Prostate gland (tissue), 2 donors: ENCODE results near the gene RXRG. TPM values are rescaled to one million over a fixed set of nuclear protein-coding genes. Genes with fewer than 3 reads are reported as not detected.

Experiments used
- DNase-seq: peaks from one replicate; pipeline ENCODE4 v3.0.0-alpha.2; 2019; ENCODE audit warnings: low spot score
- H3K27ac ChIP-seq, 2 donors: fragments of 200-600 bp; sonication (generic); 2 replicates each; pipeline ENCODE4 v1.5.1; 2017 to 2019
- H3K27me3 ChIP-seq: fragments of 200-600 bp; sonication (generic); replicated peaks from 2 replicates; pipeline ENCODE4 v1.5.1; 2019; ENCODE audit not compliant: insufficient read depth
- H3K36me3 ChIP-seq, 2 donors: fragments of 200-600 bp; sonication (generic); 1 replicate in 1 of 2; 2 replicates in 1 of 2; pipeline versions ENCODE4 v1.5.1 to v1.8.1; 2017 to 2019
- H3K4me1 ChIP-seq: fragments of 200-600 bp; sonication (generic); replicated peaks from 2 replicates; pipeline ENCODE4 v1.5.1; 2019
- H3K4me3 ChIP-seq, 2 donors: fragments of 200-600 bp; sonication (generic); 2 replicates each; pipeline ENCODE4 v1.5.1; 2017 to 2019
- H3K9me3 ChIP-seq: fragments of 200-600 bp; sonication (generic); 2 replicates; pipeline ENCODE4 v1.5.1; 2017
- CTCF ChIP-seq, 4 experiments: fragments of 200-600 bp in 2 of 4; fragments of 450-650 bp in 2 of 4; sonication (generic) in 2 of 4; IDR thresholded peaks; 1 replicate in 3 of 4; 2 replicates in 1 of 4; pipeline ENCODE4 v1.5.1; 2016 to 2019; ENCODE audit warnings: antibody characterized with exemption in 4 of 4, mild to moderate bottlenecking in 2 of 4, moderate library complexity in 2 of 4
- POLR2A ChIP-seq: fragments of 450-650 bp; IDR thresholded peaks from one replicate; pipeline ENCODE4 v1.6.1; 2016; ENCODE audit warnings: antibody characterized with exemption, mild to moderate bottlenecking
- POLR2AphosphoS5 ChIP-seq: sonication (generic); formaldehyde crosslinking; IDR thresholded peaks from one replicate; pipeline ENCODE4 v1.6.1; 2017; ENCODE audit warnings: antibody characterized with exemption
- WGBS: methylation state at CpG from one replicate; pipeline ENCODE4 v1.1.5; 2018; 5-methylcytosine and 5-hydroxymethylcytosine counted together
- intact Hi-C: fragments of 100-400 bp; cut with DNase I; formaldehyde crosslinking; loops from one replicate; pipeline ENCODE4 v1.14.2; 2022
- total RNA-seq, 2 donors: library from RNA; depleted of rRNA; stranded (reverse); fragments of >200 nt; gene quantifications; one replicate each; pipeline ENCODE4 v1.1.0, GENCODE V29; 2016

RXRG gene
- total RNA-seq, 2 donors from 2014 or later = 0.14 to 1.4 TPM

GRCh38 chr1:165419839-165420238 is 25.1 kb downstream of the RXRG start:
- intact Hi-C loops = no loop called here
- H3K4me1 ChIP-seq = no peaks in the 10 kb centered on the region
- no peak overlapping the region for H3K4me3 ChIP-seq
- DNase-seq = no peak
- TF ChIP-seq CTCF (IDR thresholded peaks at IDR 0.05) (no peak), POLR2AphosphoS5 (no peak)
- no peaks in the 10 kb centered on the region for H3K36me3 ChIP-seq
- 69% methylated on average over 2 of the region's 2 CpGs for WGBS
- H3K9me3 ChIP-seq = no peaks in the 10 kb centered on the region
- H3K27me3 ChIP-seq = no peaks in the 10 kb centered on the region
- H3K27ac ChIP-seq = no peak overlapping the region

GRCh38 chr1:165418195-165418594 is 26.7 kb downstream of the RXRG start:
- Histone ChIP-seq H3K27ac (no peak overlapping the region), H3K27me3 (no peaks in the 10 kb centered on the region)

GRCh38 chr1:165416876-165417275 is 28.1 kb downstream of the RXRG start:
- no peaks in the 10 kb centered on the region for H3K4me1 ChIP-seq
- no peak overlapping the region for H3K4me3 ChIP-seq
- no peak for DNase-seq
- 80% methylated on average over 11 of the region's 11 CpGs for WGBS
- H3K36me3 ChIP-seq = no peaks in the 10 kb centered on the region
- no peaks in the 10 kb centered on the region for H3K9me3 ChIP-seq
- H3K27ac ChIP-seq = no peak overlapping the region
- no peak for TF ChIP-seq POLR2A
- no peak for TF ChIP-seq POLR2AphosphoS5
- no peak for TF ChIP-seq CTCF (IDR thresholded peaks at IDR 0.05)
- intact Hi-C loops = no loop called here
- H3K27me3 ChIP-seq = no peaks in the 10 kb centered on the region

More at GRCh38 chr1:165418195-165418594, 26.7 kb downstream of the RXRG start:
- TF ChIP-seq CTCF (IDR thresholded peaks at IDR 0.05) (no peak), POLR2AphosphoS5 (no peak), POLR2A (no peak)
- no peaks in the 10 kb centered on the region for H3K9me3 ChIP-seq
- H3K36me3 ChIP-seq = no peaks in the 10 kb centered on the region
- DNase-seq = no peak
- intact Hi-C loops = no loop called here
- no peaks in the 10 kb centered on the region for H3K4me1 ChIP-seq
- no peak overlapping the region for H3K4me3 ChIP-seq

GRCh38 chr1:165415068-165415467 is 29.9 kb downstream of the RXRG start:
- Histone ChIP-seq H3K27ac (no peak overlapping the region), H3K4me1 (no peaks in the 10 kb centered on the region), H3K27me3 (no peaks in the 10 kb centered on the region), H3K9me3 (no peaks in the 10 kb centered on the region), H3K36me3 (no peaks in the 10 kb centered on the region), H3K4me3 (no peak overlapping the region)
- TF ChIP-seq POLR2AphosphoS5 (no peak), CTCF (IDR thresholded peaks at IDR 0.05) (no peak), POLR2A (no peak)
- no peak for DNase-seq
- WGBS = 87% methylated on average over 1 of the region's 1 CpG
- intact Hi-C loops = no loop called here

- Histone ChIP-seq H3K36me3 (no peaks in the 10 kb centered on the region), H3K4me3 (no peak overlapping the region), H3K9me3 (no peaks in the 10 kb centered on the region), H3K27ac (no peak overlapping the region), H3K4me1 (no peaks in the 10 kb centered on the region), H3K27me3 (no peaks in the 10 kb centered on the region)
- intact Hi-C loops = no loop called here
- 92% methylated on average over 3 of the region's 3 CpGs for WGBS
- DNase-seq = no peak
- TF ChIP-seq POLR2AphosphoS5 (no peak), POLR2A (no peak), CTCF (IDR thresholded peaks at IDR 0.05) (no peak)
Measured at GRCh38 chr1:165414620-165415019, 30.3 kb downstream of the RXRG start.
